Testis (tissue), 3 donors: ENCODE measurements around the gene LRRC43. TPM values are rescaled to one million over a fixed set of nuclear protein-coding genes. Genes with fewer than 3 reads are reported as not detected.

Experiments used
- DNase-seq: peaks from one replicate; pipeline ENCODE4 v3.0.0-alpha.2; 2019
- H3K27ac ChIP-seq, 2 donors: fragments of 200-600 bp; sonication (generic); one replicate each; pipeline ENCODE4 v1.5.1; 2019
- H3K27me3 ChIP-seq: fragments of 200-600 bp; sonication (generic); one replicate; pipeline ENCODE4 v1.5.1; 2019
- H3K36me3 ChIP-seq: fragments of 200-600 bp; sonication (generic); one replicate; pipeline ENCODE4 v1.5.1; 2017; ENCODE audit warnings: low read depth; ENCODE audit errors: missing control alignments
- H3K4me1 ChIP-seq: fragments of 200-600 bp; sonication (generic); one replicate; pipeline ENCODE4 v1.5.1; 2019
- H3K4me3 ChIP-seq, 2 donors: fragments of 200-600 bp; sonication (generic); one replicate each; pipeline ENCODE4 v1.5.1; 2017 to 2019
- H3K9me3 ChIP-seq: fragments of 200-600 bp; sonication (generic); one replicate; pipeline ENCODE4 v1.5.1; 2017
- CTCF ChIP-seq, 3 experiments: fragments of 450-650 bp in 2 of 3; fragments of 200-600 bp in 1 of 3; sonication (generic) in 1 of 3; IDR thresholded peaks; one replicate each; pipeline ENCODE4 v1.5.1; 2016 to 2019; ENCODE audit warnings: antibody characterized with exemption in 3 of 3, mild to moderate bottlenecking in 2 of 3, moderate library complexity in 1 of 3
- POLR2A ChIP-seq: fragments of 450-650 bp; IDR thresholded peaks from one replicate; pipeline ENCODE4 v1.6.1; 2017; ENCODE audit warnings: antibody characterized with exemption, mild to moderate bottlenecking, moderate library complexity
- WGBS, 2 donors: methylation state at CpG; one replicate each; pipeline ENCODE4 v1.1.5; 2018; 5-methylcytosine and 5-hydroxymethylcytosine counted together
- intact Hi-C: fragments of 100-400 bp; cut with DNase I; formaldehyde crosslinking; loops from one replicate; pipeline ENCODE4 v1.15.1; 2023; ENCODE audit warnings: low total_unique reads
- polyA plus RNA-seq: library from polyadenylated mRNA; stranded (reverse); fragments of 350-450 nt; fragmentation: Illumina TruSeq; extraction: RNeasy Lipid Tissue Mini Kit (QIAGEN cat#74804); gene quantifications from one replicate; pipeline ENCODE4 v1.2.3, GENCODE V29; 2014; ENCODE audit warnings: low read depth, low replicate concordance; ENCODE audit not compliant: insufficient read depth
- total RNA-seq, 2 donors: library from RNA; depleted of rRNA; stranded (reverse); fragments of >200 nt; gene quantifications; one replicate each; pipeline ENCODE4 v1.2.3, GENCODE V29; 2016

LRRC43 gene
- total and polyA plus RNA-seq, 3 donors from 2014 or later, result 10.8 to 16.6 (median 11.0) TPM

GRCh38 chr12:122147514-122148290, 35.2 kb upstream of the LRRC43 start:
- TF ChIP-seq CTCF (IDR thresholded peaks at IDR 0.05) (no peak), POLR2A (no peak)
- no peak for DNase-seq
- Histone ChIP-seq H3K4me3 (no peak overlapping the region), H3K36me3 (peaks cover 3% of the 10 kb centered on the region), H3K27ac (no peak overlapping the region), H3K4me1 (no peaks in the 10 kb centered on the region), H3K27me3 (no peaks in the 10 kb centered on the region), H3K9me3 (no peaks in the 10 kb centered on the region)
- WGBS, 2 donors, result 80% methylated on average over 16 to 21 of the region's 21 CpGs
- intact Hi-C loops, result no loop called here

GRCh38 chr12:122148657-122149056, 34.3 kb upstream of the LRRC43 start:
- Histone ChIP-seq H3K27ac (no peak overlapping the region), H3K27me3 (no peaks in the 10 kb centered on the region), H3K9me3 (no peaks in the 10 kb centered on the region), H3K4me3 (no peak overlapping the region), H3K4me1 (no peaks in the 10 kb centered on the region), H3K36me3 (no peaks in the 10 kb centered on the region)
- TF ChIP-seq CTCF (IDR thresholded peaks at IDR 0.05) (no peak), POLR2A (no peak)
- intact Hi-C loops, result no loop called here
- no peak for DNase-seq
- WGBS, 2 donors, result 57 to 73% methylated on average over 6 of the region's 6 CpGs

DNA sequence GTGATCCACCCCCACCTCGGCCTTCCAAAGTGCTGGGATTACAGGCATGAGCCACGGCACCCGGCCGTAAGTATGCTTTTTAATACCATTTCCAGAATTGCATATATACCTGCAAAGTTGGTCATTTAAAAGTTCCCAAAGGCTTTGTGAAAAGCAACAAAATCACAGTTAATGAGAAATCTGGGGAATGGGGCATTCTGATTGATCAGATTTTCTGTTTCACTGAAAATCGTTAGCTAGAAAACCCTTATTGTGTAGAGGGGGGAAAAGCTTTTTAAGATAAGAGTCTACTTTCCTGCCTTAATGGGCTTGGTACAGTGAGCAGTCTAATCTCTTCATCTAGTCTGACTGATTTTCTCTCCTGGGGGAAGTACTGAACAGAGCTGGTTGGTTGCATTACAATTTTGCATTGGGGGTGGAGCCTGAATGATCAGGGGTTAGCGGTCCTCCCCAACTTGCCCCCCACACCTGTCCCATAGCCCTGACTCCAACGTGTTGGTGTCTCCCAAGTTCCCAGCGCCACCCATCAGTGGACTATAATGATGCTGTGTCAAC, 32.7 kb upstream of the LRRC43 start:
- Histone ChIP-seq H3K4me1 (no peaks in the 10 kb centered on the region), H3K4me3 (no peak overlapping the region), H3K9me3 (no peaks in the 10 kb centered on the region), H3K27ac (no peak overlapping the region), H3K36me3 (no peaks in the 10 kb centered on the region), H3K27me3 (no peaks in the 10 kb centered on the region)
- WGBS, 2 donors, result 81 to 89% methylated on average over 8 of the region's 8 CpGs
- no peak for DNase-seq
- TF ChIP-seq POLR2A, result no peak
- no peak for TF ChIP-seq CTCF (IDR thresholded peaks at IDR 0.05)
- intact Hi-C loops, result no loop called here

- Histone ChIP-seq H3K9me3 (no peaks in the 10 kb centered on the region), H3K36me3 (no peaks in the 10 kb centered on the region), H3K27me3 (no peaks in the 10 kb centered on the region), H3K4me1 (no peaks in the 10 kb centered on the region), H3K27ac (no peak overlapping the region), H3K4me3 (no peak overlapping the region)
- 92 to 98% methylated on average over 9 of the region's 9 CpGs for WGBS, 2 donors
- intact Hi-C loops, result no loop called here
- DNase-seq, result no peak
- TF ChIP-seq CTCF (IDR thresholded peaks at IDR 0.05), result no peak
- TF ChIP-seq POLR2A, result no peak
Measured at GRCh38 chr12:122152754-122153153, 30.2 kb upstream of the LRRC43 start.

DNA sequence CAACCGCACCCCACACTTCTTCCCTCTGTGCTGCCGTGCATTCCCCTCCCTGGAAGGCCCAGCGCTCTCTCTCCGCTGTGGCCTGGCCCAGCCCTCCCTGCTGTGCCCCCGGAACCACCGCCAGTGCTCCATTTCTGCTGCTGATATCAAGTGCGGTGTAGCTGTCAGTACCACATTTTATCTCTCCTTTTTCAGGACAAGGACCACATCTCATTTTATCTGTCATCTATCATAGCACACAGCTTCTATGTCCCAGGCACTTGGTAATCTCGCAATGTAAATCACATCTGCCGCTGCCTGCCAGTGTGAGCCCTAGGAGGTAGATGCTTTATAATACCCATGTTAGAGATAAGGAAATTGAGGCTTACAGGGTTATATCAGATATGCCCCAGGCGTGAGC, 27.2 kb upstream of the LRRC43 start:
- Histone ChIP-seq H3K27me3 (no peaks in the 10 kb centered on the region), H3K4me3 (no peak overlapping the region), H3K27ac (no peak overlapping the region), H3K9me3 (no peaks in the 10 kb centered on the region), H3K36me3 (no peaks in the 10 kb centered on the region), H3K4me1 (no peaks in the 10 kb centered on the region)
- TF ChIP-seq CTCF (IDR thresholded peaks at IDR 0.05) (no peak), POLR2A (no peak)
- intact Hi-C loops, result no loop called here
- no peak for DNase-seq
- 88% methylated on average over 10 of the region's 10 CpGs for WGBS, 2 donors
